ENCODE data around the gene LYAR.

LYAR gene

GRCh38 chr4:4289941-4290850 is at the start of gene LYAR, which contains the start of gene ZBTB49:
TSS of gene LYAR (minus strand) at chr4:4290154. CDS start at chr4:4283742, 6,412 bp downstream.
TSS of gene ZBTB49 (plus strand) at chr4:4290251. CDS start at chr4:4299946, 9,695 bp downstream.
- peak; percentile 96 for DNase-seq (ENCODE audit: low read depth)

GRCh38 chr4:4339504-4340085 is 49.6 kb upstream of the LYAR start:
- no peak for DNase-seq (ENCODE audit: low read depth)

- no peak for DNase-seq (ENCODE audit: low read depth)
Measured at GRCh38 chr4:4338210-4339001, 48.5 kb upstream of the LYAR start.

GRCh38 chr4:4334798-4335520 is 45.0 kb upstream of the LYAR start:
- peak; percentile 65 for DNase-seq (ENCODE audit: low read depth)

- DNase-seq (ENCODE audit: low read depth): no peak
Measured at GRCh38 chr4:4333265-4333706, 43.3 kb upstream of the LYAR start.

GRCh38 chr4:4332529-4332928 is 42.6 kb upstream of the LYAR start:
- DNase-seq (ENCODE audit: low read depth): no peak

- no peak for DNase-seq (ENCODE audit: low read depth)
Measured at GRCh38 chr4:4330794-4331193, 40.8 kb upstream of the LYAR start.

- no peak for DNase-seq (ENCODE audit: low read depth)
Measured at GRCh38 chr4:4329496-4329895, 39.5 kb upstream of the LYAR start.

- DNase-seq (ENCODE audit: low read depth): no peak
Measured at GRCh38 chr4:4328840-4329239, 38.9 kb upstream of the LYAR start.

- DNase-seq (ENCODE audit: low read depth): no peak
Measured at GRCh38 chr4:4328206-4328605, 38.3 kb upstream of the LYAR start.

GRCh38 chr4:4327652-4328121 is 37.7 kb upstream of the LYAR start:
- no peak for DNase-seq (ENCODE audit: low read depth)

- DNase-seq (ENCODE audit: low read depth): no peak
Measured at GRCh38 chr4:4326166-4326565, 36.2 kb upstream of the LYAR start.

GRCh38 chr4:4325321-4325720 is 35.4 kb upstream of the LYAR start:
- no peak for DNase-seq (ENCODE audit: low read depth)

GRCh38 chr4:4323705-4324534 is 34.0 kb upstream of the LYAR start:
- DNase-seq (ENCODE audit: low read depth): no peak

GRCh38 chr4:4321951-4322688 is 32.2 kb upstream of the LYAR start:
- no peak for DNase-seq (ENCODE audit: low read depth)

- no peak for DNase-seq (ENCODE audit: low read depth)
Measured at GRCh38 chr4:4320951-4321714, 31.2 kb upstream of the LYAR start.

GRCh38 chr4:4320528-4320927 is 30.6 kb upstream of the LYAR start:
- DNase-seq (ENCODE audit: low read depth): no peak

- DNase-seq (ENCODE audit: low read depth): no peak
Measured at GRCh38 chr4:4317496-4318232, 27.7 kb upstream of the LYAR start.

- DNase-seq (ENCODE audit: low read depth): no peak
Measured at GRCh38 chr4:4316150-4316495, 26.2 kb upstream of the LYAR start.

All from activated T-helper 1 cell treated with Interleukin-2 at 50 U/mL for 16 hours (primary cell).